ENCODE results near the gene CALML3.

GRCh38 chr10:5500162-5500670 lies 24.5 kb upstream of the CALML3 start:
- TF ChIP-seq CTCF (IDR thresholded peaks at IDR 0.05) (no peak), POLR2AphosphoS5 (IDR thresholded peaks at IDR 0.05) (no peak), POLR2A (IDR thresholded peaks at IDR 0.05) (no peak), EP300 (IDR thresholded peaks at IDR 0.05) (no peak)
